Osteocyte (in vitro differentiated cells): ENCODE results near the gene USP24. TPM values are rescaled to one million over a fixed set of nuclear protein-coding genes. Genes with fewer than 3 reads are reported as not detected.

Experiments used
- DNase-seq: peaks from one replicate; pipeline ENCODE4 v3.0.0; 2021; ENCODE audit warnings: mixed read lengths; ENCODE audit not compliant: unreplicated experiment; ENCODE audit errors: extremely low spot score
- H3K27ac Mint-ChIP-seq: one replicate; pipeline ENCODE4 v1.8.0; 2021; ENCODE audit warnings: mild to moderate bottlenecking, mixed read lengths; ENCODE audit not compliant: unreplicated experiment
- H3K27me3 Mint-ChIP-seq: one replicate; pipeline ENCODE4 v1.8.0; 2021; ENCODE audit warnings: mixed read lengths; ENCODE audit not compliant: unreplicated experiment
- H3K36me3 Mint-ChIP-seq: one replicate; pipeline ENCODE4 v1.8.0; 2021; ENCODE audit warnings: mixed read lengths; ENCODE audit not compliant: unreplicated experiment
- H3K4me1 Mint-ChIP-seq: one replicate; pipeline ENCODE4 v1.8.0; 2021; ENCODE audit warnings: mixed read lengths; ENCODE audit not compliant: unreplicated experiment
- H3K4me3 Mint-ChIP-seq: one replicate; pipeline ENCODE4 v1.8.0; 2021; ENCODE audit warnings: mild to moderate bottlenecking, moderate library complexity, mixed read lengths; ENCODE audit not compliant: unreplicated experiment
- H3K9me3 Mint-ChIP-seq: one replicate; pipeline ENCODE4 v1.8.0; 2021; ENCODE audit warnings: mixed read lengths; ENCODE audit not compliant: unreplicated experiment
- total RNA-seq: library from RNA; stranded (reverse); gene quantifications from 2 replicates; pipeline ENCODE4 v1.2.1, GENCODE V29; 2021
- TF ChIP-seq, protein P1 (sequence below): fragments of 200-600 bp; sonication (generic); IDR thresholded peaks from 2 replicates; pipeline ENCODE4 v1.5.0; 2021; ENCODE audit warnings: antibody characterized with exemption, mild to moderate bottlenecking, moderate library complexity

The USP24 gene
- total RNA-seq, 1 donor from 2014 or later, result 32.1 TPM

GRCh38 chr1:55041613-55042012, 173.6 kb downstream of the USP24 start:
- TF ChIP-seq, protein P1, sequence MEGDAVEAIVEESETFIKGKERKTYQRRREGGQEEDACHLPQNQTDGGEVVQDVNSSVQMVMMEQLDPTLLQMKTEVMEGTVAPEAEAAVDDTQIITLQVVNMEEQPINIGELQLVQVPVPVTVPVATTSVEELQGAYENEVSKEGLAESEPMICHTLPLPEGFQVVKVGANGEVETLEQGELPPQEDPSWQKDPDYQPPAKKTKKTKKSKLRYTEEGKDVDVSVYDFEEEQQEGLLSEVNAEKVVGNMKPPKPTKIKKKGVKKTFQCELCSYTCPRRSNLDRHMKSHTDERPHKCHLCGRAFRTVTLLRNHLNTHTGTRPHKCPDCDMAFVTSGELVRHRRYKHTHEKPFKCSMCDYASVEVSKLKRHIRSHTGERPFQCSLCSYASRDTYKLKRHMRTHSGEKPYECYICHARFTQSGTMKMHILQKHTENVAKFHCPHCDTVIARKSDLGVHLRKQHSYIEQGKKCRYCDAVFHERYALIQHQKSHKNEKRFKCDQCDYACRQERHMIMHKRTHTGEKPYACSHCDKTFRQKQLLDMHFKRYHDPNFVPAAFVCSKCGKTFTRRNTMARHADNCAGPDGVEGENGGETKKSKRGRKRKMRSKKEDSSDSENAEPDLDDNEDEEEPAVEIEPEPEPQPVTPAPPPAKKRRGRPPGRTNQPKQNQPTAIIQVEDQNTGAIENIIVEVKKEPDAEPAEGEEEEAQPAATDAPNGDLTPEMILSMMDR, result no peak
- no peak overlapping the region for H3K27ac Mint-ChIP-seq
- peaks cover 3% of the 10 kb centered on the region for H3K36me3 Mint-ChIP-seq
- no peak for DNase-seq
- peaks cover 19% of the 10 kb centered on the region for H3K4me1 Mint-ChIP-seq
- no peak overlapping the region for H3K4me3 Mint-ChIP-seq
- peaks cover 53% of the 10 kb centered on the region for H3K27me3 Mint-ChIP-seq
- H3K9me3 Mint-ChIP-seq, result no peaks in the 10 kb centered on the region

DNA sequence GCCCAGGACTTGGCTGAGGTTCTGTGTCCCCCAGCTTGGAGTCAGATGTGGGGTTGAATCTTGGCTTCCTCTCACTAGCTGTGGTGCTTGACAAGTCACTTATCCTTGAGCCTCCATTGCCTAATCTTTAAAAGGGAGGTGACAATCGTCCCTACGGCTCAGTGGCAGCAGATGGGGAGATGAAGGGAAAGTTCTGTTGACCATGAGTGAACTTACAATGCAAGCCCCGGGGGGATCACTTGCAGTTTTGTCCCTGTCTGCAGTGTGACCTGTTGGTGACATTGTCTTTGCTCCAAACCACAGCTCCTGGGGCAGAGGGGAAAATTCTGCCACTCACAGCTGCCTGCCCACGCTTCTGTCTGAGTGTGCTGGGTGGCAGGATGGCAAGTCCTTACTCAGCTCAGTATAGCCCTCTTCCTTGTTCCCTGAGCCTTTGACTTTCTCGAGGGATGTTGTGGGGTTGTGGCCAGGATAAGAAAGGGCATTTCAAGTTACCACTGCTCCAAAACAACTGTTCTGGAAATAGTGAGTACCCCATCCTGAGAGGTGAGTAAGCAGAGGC, 174.2 kb downstream of the USP24 start:
- H3K36me3 Mint-ChIP-seq, result peaks cover 3% of the 10 kb centered on the region
- DNase-seq, result no peak
- no peak overlapping the region for H3K4me3 Mint-ChIP-seq
- TF ChIP-seq, protein P1, result no peak
- no peaks in the 10 kb centered on the region for H3K9me3 Mint-ChIP-seq
- H3K4me1 Mint-ChIP-seq, result peaks cover 19% of the 10 kb centered on the region
- H3K27me3 Mint-ChIP-seq, result peaks cover 58% of the 10 kb centered on the region
- H3K27ac Mint-ChIP-seq, result no peak overlapping the region

DNA sequence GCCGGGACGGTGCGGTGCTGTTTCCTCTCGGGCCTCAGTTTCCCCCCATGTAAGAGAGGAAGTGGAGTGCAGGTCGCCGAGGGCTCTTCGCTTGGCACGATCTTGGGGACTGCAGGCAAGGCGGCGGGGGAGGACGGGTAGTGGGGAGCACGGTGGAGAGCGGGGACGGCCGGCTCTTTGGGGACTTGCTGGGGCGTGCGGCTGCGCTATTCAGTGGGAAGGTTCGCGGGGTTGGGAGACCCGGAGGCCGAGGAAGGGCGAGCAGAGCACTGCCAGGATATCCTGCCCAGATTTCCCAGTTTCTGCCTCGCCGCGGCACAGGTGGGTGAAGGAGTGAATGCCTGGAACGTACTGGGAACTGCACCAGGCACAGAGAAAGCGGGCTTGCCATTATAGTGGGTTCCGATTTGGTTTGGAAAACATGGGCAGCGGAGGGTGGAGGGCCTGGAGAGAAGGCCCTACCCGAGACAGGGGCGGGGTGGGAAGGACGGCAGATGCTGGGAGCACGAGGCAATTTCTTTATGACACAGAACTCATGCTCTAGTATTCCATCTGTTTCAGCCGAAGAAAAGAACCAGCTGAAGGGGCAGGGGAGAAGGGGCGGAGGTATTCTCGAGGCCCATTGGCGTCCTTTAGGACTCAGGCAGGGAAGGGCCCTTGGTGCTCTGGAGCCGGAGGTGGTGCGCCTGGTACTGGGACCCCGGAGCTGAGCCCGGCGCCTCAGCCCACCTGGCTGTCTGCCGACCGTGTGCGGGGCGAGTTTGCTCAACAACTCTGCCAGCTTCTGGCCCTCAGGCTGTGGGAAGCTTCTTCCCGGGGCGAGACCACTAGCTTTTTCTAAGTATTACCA, 174.9 kb downstream of the USP24 start:
- Mint-ChIP-seq H3K4me3 (peak overlapping the region; percentile 65), H3K27me3 (peaks cover 64% of the 10 kb centered on the region), H3K36me3 (peaks cover 3% of the 10 kb centered on the region), H3K9me3 (no peaks in the 10 kb centered on the region), H3K4me1 (peaks cover 20% of the 10 kb centered on the region), H3K27ac (no peak overlapping the region)
- no peak for DNase-seq
- TF ChIP-seq, protein P1, result no peak

DNA sequence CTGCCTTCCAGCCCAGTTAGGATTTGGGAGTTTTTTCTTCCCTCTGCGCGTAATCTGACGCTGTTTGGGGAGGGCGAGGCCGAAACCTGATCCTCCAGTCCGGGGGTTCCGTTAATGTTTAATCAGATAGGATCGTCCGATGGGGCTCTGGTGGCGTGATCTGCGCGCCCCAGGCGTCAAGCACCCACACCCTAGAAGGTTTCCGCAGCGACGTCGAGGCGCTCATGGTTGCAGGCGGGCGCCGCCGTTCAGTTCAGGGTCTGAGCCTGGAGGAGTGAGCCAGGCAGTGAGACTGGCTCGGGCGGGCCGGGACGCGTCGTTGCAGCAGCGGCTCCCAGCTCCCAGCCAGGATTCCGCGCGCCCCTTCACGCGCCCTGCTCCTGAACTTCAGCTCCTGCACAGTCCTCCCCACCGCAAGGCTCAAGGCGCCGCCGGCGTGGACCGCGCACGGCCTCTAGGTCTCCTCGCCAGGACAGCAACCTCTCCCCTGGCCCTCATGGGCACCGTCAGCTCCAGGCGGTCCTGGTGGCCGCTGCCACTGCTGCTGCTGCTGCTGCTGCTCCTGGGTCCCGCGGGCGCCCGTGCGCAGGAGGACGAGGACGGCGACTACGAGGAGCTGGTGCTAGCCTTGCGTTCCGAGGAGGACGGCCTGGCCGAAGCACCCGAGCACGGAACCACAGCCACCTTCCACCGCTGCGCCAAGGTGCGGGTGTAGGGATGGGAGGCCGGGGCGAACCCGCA, 175.7 kb downstream of the USP24 start, which contains the start of gene PCSK9:
Gene PCSK9, plus strand, starts transcription at position 207 of the 741 bp plus-strand sequence. Its CDS starts 290 bp downstream, at position 497.
- peaks cover 26% of the 10 kb centered on the region for H3K4me1 Mint-ChIP-seq
- H3K9me3 Mint-ChIP-seq, result no peaks in the 10 kb centered on the region
- H3K36me3 Mint-ChIP-seq, result peaks cover 3% of the 10 kb centered on the region
- no peak for DNase-seq
- TF ChIP-seq, protein P1, result no peak
- H3K4me3 Mint-ChIP-seq, result peak within 1 kb of the TSS; percentile 65
- H3K27ac Mint-ChIP-seq, result peak within 1 kb of the TSS; percentile 25
- peaks cover 66% of the 10 kb centered on the region for H3K27me3 Mint-ChIP-seq
